22Rv1 (cell line): Measurements from ENCODE around the gene C22orf39.

ENCODE experiments used
- H3K27ac ChIP-seq: fragments of 450-650 bp; 2 replicates; pipeline ENCODE4 v1.5.1; 2017
- ZFX ChIP-seq: fragments of 450-650 bp; IDR thresholded peaks from 2 replicates; pipeline ENCODE4 v1.6.1; 2017; ENCODE audit warnings: antibody characterized with exemption, borderline replicate concordance
- TF ChIP-seq, protein P1 (sequence below): fragments of 450-650 bp; IDR thresholded peaks from 2 replicates; pipeline ENCODE4 v1.5.1; 2017; ENCODE audit warnings: mild to moderate bottlenecking

Gene C22orf39

DNA sequence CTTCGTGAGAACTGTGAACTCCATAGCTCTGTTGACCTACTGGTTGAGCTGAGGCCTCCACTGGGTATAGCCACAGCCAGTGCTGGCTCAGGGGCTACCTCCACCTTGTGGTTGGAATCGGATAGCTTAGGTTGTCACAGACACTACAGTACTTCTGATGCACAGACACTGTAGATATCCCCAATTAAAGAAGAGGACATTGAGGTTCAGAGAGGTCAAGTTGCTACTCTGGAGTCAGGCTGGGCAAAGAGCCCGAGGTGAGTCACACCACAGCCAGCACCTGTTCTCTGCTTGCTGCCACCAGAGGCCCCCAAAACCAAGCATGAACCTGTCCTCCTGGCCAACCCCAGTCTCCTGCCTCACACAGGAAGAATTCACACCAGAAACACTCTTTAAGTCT, 26.1 kb upstream of the C22orf39 start:
- no peak overlapping the region for H3K27ac ChIP-seq
- TF ChIP-seq, protein P1, sequence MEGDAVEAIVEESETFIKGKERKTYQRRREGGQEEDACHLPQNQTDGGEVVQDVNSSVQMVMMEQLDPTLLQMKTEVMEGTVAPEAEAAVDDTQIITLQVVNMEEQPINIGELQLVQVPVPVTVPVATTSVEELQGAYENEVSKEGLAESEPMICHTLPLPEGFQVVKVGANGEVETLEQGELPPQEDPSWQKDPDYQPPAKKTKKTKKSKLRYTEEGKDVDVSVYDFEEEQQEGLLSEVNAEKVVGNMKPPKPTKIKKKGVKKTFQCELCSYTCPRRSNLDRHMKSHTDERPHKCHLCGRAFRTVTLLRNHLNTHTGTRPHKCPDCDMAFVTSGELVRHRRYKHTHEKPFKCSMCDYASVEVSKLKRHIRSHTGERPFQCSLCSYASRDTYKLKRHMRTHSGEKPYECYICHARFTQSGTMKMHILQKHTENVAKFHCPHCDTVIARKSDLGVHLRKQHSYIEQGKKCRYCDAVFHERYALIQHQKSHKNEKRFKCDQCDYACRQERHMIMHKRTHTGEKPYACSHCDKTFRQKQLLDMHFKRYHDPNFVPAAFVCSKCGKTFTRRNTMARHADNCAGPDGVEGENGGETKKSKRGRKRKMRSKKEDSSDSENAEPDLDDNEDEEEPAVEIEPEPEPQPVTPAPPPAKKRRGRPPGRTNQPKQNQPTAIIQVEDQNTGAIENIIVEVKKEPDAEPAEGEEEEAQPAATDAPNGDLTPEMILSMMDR: no peak
- TF ChIP-seq ZFX: no peak

DNA sequence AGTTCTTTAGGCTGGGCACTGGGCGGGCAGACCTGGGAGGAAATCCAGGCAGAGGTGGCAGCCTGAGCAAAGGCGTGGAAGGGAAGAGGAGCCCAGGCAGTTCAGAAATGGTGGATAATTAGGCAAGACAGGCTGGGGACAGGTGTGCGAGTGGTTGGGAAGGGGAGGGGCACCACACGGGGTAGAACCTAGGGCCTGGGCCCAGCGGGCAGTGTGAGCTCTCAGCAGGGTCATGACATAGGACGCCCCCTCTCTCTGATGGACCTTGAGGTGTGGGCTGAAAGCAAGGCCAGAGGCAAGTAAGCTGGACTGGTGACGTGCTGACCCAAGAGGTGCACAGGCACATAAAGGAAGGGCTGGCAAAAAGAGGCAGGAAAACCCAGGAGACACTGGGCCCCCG, 24.7 kb upstream of the C22orf39 start:
- TF ChIP-seq ZFX: no peak
- TF ChIP-seq, protein P1: no peak
- H3K27ac ChIP-seq: no peak overlapping the region

DNA sequence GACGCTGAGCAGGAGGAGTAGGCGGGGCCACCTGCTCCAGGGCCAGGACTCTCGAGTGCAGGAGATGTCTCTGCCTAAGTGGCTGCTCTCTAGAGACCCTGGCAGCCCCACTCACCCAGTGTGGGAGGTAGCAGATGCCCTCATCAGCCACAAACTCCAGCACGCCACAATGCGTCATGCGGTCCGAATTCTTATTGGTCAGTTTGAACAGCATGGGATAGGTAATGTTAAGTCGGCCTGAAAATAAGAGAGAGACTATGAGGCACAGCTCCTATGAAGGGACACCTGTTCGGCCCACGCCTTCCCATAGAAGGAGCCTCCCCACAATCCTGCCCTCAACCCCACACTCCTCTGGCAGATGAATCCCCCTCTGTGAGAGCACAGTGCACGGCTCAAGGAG, 24.1 kb upstream of the C22orf39 start:
- no peak overlapping the region for H3K27ac ChIP-seq
- TF ChIP-seq, protein P1: no peak
- TF ChIP-seq ZFX: no peak

- no peak for TF ChIP-seq ZFX
- TF ChIP-seq, protein P1: no peak
- no peak overlapping the region for H3K27ac ChIP-seq
These were observed 22.5 kb upstream of the C22orf39 start for GRCh38 chr22:19470010-19470409.

GRCh38 chr22:19469421-19469820, 21.9 kb upstream of the C22orf39 start:
- H3K27ac ChIP-seq: no peak overlapping the region
- no peak for TF ChIP-seq ZFX
- TF ChIP-seq, protein P1: no peak

GRCh38 chr22:19467912-19468311, 20.4 kb upstream of the C22orf39 start:
- TF ChIP-seq, protein P1: no peak
- no peak overlapping the region for H3K27ac ChIP-seq

DNA sequence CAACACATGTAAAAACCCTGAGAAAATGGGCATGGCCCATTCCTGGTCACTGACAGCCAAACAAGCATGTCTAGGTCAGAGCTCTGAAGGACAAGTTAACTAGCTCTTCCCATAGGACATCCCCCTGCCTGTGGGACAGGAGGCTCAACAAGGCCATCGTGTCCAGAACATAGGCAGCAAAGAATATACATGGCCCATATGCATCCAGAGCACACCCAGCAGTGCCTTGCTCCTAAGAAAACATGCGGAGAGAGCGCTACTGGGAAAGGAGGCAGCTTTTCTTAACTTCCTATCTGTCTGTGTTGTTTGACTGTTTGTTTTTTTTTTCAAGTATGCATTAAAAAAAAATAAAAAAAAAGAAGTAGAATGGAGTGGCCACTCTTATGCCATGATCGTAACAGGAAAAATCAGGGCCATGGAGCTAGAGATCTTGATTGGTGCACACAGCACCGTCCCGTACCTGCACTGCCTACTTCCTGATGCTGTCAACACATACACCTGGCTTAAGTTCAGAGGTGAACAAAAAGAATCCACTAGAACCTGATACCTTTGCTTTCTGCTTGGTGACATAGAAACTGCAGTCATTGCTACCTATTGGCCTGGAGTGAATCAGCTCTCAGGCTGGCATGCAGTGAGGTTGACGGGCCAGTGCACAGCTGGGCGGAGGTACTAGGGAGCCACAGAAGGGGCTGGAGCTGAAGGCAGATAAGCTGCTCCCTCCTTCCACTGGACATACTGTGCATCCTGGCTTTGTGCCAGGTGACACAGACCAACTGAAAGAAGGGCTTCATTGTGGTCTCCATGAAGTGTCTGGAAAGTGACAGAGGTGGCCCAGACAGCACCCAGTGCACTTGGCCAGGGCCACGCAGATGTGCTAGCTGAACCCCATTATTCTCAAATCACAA, 19.6 kb upstream of the C22orf39 start:
- H3K27ac ChIP-seq: no peak overlapping the region
- TF ChIP-seq, protein P1: no peak
- TF ChIP-seq ZFX: no peak
